Stimulated activated CD4-positive, alpha-beta T cell treated with anti-CD3 and anti-CD28 coated beads, TNF-alpha, amount 100 ng/mL, for 4 hours (primary cell): ENCODE data around the gene SHISA7.
A peak's percentile ranks its signal among the peaks of the same experiment; 100 is the strongest.
"Not testable (repeated sequence)": the region's sequence is repeated elsewhere in the genome, so short reads cannot be mapped to it uniquely, and the experiment has no call there.

Experiments used
- DNase-seq, 3 experiments: peaks; one replicate each; pipeline ENCODE4 v3.0.0-alpha.2; 2020; ENCODE audit warnings: low read depth in 3 of 3

SHISA7 gene

GRCh38 chr19:55463583-55464031 is 20.5 kb upstream of the SHISA7 start:
- DNase-seq: no peak

- no peak for DNase-seq
These were observed 19.6 kb upstream of the SHISA7 start for GRCh38 chr19:55462722-55463121.

- DNase-seq: no peak
These were observed 19.0 kb upstream of the SHISA7 start for GRCh38 chr19:55461974-55462626.

- DNase-seq: peak; percentile 100
These were observed 18.3 kb upstream of the SHISA7 start, which contains the start of gene ISOC2 for GRCh38 chr19:55461259-55461973. Gene ISOC2, minus strand, starts transcription at chr19:55461642. Its CDS starts 5,156 bp downstream, at chr19:55456486.

GRCh38 chr19:55460670-55461258 is 17.7 kb upstream of the SHISA7 start:
- DNase-seq: no peak

DNA sequence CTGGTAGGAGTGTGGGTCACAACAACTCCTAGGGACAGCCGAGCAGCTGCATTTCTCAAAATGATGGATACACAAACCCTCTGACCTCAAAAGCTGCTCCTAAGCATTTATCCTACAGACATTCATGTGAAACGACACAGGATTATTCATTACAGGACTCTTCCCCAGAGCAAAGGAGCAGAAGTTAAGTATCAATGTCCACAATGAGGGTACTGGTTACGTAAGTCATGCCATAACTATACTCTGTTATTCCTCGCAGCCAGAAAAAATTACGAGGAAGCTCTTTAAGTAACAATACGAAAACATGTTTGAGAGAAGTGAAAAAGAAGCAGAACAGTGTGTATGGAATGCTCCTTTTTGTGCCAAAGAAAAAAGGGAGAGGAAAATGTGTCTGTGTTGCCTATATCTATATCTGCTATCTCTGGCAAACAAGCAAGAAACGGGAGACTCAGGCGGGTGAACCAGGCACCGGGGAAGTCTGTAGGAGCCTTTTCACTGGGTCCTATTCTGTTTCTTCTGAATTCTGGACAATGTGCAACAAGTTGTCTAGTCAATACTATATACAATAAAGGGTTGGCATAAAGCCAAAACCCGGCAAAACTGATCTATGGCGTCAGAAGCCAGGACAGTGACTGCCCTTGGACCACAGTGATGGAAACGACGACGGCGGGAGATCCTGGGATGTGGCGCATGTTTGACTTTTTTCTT is 17.0 kb upstream of the SHISA7 start:
- no peak for DNase-seq

- no peak for DNase-seq
These were observed 16.4 kb upstream of the SHISA7 start for GRCh38 chr19:55459551-55459949.

DNA sequence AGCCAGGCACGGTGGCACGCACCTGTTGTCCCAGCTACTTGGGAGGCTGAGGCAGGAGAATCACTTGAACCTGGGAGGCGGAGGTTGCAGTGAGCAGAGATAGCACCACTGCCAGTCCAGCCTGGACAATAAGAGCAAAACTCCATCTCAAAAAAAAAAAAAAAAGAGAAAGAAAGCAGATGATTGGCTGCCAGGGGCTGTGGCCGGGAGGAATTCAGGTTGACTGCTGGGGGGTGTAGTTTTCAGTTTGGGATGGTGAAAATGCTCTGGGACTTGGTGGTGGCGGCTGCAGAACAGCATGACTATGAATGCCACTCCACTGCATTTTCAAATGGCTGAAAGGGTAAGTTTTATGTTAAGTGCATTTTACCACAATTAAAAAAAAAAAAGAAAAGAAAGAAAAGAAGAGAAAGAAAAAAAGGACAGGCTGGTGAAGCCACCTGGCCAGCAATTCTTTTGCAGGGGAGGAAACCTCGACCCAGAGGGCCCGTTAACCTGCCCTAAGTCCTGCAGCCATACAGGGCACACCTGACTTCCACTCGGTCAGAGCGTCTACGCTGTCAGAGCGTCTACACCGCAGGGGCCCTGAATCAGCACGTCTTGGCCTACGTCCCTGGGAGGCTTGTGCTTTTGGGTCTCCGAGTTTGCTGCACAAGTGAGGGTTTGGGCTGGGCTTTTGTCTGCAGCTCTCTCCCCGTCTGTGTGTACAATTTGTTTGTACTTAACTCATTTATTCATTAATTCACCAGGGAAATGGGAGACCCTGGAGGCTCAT is 14.8 kb upstream of the SHISA7 start:
- no peak for DNase-seq

DNA sequence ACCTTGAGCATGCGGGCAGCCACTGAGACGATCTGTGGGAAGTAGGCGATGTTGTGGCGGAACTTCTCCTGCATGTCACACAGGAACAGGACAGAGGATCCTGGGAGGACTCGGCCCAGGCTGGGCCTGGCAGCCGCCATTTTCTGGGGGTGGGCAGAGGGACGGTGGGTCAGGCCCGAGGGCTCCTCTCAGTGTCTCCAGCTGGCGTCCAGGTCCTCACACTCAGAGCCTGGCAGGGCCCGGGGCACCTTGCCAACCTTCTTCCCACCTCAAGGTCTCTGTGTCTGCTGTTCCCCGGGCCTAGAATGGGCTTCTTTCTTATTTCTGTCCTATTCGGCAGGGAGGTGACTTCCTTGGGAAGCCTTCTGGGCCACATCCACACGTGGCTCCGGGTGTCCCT is 13.2 kb upstream of the SHISA7 start:
- DNase-seq: no peak

DNA sequence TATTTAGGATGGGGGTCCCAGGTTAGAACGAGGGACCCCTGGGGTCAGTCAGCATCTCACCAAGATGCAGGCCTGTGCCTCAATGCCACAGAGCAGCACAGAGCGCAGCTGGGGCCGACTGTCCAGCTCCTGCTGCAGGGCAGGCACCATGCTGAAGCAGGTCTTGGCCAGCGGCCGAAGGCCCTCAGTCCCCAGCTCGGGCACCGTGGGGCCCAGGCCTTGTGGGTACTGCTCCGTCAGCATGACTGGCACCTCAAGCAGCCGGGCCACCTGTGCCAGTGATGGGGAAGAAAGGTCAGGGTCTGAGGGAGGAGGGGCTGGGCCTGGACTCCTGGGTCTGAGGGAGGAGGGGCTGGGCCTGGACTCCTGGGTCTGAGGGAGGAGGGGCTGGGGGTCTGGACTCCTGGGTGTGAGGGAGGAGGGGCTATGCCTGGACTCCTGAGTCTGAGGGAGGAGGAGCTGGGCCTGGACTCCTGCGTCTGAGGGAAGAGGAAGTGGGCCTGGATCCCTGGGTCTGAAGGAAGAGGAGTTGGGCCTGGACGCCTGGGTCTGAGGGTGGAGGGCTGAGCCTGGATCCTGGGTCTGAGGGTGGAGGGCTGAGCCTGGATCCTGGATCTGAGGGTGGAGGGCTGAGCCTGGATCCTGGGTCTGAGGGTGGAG is 12.6 kb upstream of the SHISA7 start:
- DNase-seq: no peak

DNA sequence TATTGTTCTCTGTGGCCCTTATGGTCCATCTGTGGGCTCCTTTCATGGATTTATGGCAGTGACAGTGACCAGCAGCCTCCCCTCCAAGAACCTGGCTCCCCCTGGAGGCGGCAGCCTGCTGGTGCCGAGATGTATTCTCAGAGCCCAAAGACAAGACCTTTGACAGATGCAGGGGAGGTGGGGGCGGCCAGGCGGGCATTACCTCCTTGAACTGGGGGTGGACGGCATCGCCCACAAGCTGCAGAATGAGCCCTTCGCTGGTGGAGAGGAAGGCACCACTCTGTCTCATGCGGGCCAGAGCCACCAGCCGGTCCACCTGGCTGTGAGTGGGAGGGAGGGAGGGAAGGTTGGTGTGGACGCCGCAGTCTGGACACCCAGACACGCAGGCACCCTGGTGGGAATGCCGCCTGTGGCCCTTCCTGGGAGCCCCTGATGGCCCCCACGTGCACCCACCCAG is 11.7 kb upstream of the SHISA7 start:
- DNase-seq: peak in 1 of 3 experiments; percentile 20

DNA sequence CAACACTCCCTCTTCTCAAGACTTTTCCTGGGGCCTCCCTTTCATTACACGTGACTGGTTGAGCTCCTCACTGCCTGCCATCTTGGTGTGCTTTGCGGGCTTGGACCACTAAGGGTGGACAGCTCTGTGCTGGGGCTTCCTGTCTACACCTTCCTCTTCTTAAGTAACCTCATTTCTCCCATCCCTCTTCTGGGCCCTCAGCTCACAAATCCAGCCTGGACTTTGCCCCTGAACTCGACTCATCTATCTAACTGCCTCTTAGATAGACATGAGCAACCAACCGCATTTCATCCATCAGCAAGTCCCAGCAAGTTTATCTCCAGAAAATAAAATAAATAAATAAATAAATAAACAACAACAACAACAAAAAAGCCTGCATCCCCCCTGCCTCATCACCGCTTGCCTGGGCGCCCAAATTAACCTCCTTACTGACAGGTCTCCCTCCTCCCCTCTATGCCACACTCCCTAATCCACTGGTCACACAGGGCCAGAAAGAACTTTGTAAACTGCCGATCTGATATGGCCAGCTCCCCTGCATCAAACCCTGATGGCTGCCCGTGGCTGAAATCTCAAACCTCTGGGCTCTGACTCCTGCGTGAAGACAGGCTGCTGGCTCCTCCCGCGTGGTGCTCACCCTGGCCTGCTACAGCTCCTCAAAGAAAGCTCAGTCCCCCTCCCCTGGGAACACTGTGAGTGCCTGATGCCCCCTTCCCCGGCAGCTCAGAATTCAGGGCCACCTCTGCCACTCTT is 10.6 kb upstream of the SHISA7 start:
- DNase-seq: no peak

DNA sequence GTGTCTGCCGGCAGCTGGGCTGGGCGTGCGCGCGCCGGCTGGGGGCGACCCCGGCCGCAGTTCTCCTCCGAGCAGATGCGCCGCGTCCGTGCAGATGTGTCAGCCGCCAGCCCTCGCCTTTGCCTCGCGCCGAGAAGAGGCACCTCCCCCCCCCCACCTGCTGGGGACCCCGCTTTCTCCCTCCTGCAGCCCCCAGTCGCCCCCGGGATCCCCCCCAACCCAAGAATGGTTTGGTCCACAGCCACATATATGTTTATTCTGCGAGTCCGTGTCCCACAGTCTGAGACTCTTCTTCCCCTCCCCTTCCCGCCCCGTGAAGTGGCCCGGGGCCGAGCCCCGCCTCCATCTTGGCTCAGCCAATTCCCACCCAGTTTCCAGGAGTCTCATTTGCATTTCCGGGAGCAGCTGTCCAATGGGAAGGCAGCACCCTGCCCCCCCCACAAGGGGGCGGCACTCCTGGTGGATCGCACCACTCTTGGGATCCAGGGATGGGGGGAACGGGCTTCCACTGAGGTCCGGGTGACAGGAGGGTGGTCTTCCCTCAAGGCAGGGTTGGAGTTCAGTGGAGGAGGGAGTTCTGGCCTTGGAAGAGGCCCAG is 9.7 kb upstream of the SHISA7 start:
- no peak for DNase-seq

DNA sequence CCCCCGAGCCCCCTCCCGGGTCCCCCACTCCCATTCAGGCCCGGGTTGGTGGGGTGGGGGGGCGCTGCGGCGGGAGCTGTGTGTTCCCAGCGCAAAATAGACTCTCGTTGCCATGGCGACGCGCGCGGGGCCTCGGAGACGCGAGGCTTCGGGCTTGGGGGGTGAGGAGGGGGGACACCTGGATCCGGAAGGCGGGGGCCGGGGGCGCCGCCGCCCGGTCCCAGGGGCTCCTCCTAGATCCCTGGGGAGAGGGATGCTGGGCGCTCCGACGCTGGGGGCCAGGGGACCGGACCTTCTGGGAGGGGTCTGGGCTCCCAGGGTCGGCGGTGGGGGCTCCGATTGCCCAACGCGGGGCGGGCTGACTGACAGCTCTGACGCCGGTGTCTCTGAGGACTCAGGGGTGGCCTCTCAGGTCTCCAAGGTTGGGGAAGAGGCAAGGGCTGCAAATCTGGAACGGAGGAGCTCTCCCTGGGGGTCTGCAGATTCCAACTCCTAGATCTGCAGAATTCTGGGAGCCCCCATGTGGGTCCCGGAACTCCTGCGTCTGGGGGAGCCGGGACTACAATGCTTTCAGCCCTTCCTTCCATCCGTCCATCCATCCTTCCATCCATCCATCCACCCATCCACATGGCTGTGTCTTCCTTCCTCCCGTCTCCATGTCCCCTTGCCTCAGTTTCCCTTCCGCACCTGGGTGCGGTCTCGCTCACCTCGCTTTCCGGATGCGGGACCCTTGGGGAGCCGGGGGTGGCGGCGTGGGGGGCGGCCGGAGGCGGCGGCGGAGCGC is 9.1 kb upstream of the SHISA7 start:
- DNase-seq: no peak

GRCh38 chr19:55451163-55451964 is 8.3 kb upstream of the SHISA7 start:
- DNase-seq: no peak

DNA sequence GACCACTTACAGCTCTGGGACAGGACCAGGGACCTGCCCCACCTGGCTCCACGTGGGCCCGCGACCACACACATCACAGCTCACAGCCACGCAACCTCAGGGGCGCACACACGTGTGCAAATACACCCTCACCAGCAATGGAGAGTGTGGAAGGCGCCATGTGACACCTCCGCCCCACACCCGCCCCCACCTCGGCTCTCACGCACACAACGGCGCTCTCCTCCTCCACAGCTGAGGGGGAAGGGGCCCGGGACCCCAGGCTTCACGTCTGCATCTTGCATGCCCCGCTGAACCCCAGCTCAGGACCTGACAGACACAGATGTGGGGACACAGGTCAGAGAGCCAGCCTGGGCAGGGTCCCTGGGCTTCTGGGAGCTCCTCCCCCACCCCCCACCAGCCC is 6.4 kb upstream of the SHISA7 start:
- no peak for DNase-seq

DNA sequence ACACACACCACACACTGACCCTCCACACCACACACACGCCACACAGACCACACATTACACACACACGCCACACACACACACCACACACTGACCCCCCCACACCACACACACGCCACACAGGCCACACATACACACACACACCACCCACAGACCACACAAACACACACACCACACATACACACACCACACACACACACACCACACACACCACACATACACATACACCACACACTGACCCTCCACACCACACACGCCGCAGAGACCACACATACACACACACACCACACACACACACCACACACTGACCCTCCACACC is 5.0 kb upstream of the SHISA7 start:
- DNase-seq: not testable (repeated sequence)

DNA sequence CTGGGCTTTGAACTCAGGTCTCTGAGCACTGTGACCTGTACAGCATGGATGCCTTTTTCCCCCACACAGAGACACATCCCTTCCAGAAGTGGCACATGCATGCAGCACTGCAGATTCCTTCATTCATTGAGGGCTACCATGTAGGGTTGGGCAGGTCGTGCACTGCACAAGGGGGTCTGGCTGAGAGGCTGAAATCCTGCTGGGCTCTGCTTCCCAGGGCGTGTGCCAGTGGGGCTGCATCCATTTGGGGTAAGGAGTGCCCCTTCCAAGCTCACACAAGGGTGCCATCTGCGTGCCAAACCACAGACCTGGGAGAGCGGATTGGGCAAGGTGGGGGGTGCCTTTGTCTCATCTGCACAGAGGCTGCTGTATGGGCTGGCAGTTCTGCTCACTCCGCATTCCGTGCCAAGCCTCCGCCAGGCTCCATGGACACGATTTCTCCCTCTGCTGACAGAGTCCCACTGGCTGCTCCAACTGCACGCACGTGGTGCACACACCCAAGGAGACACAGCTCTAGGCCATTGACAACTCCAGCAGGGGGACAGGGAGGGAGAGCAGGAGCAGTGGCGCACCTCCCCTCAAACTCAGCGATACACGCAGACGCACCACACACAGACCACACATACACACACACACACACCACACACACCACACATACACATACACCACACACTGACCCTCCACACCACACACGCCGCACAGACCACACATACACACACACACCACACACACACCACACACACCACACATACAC is 4.5 kb upstream of the SHISA7 start:
- DNase-seq: no peak
